ENCODE results near the gene ANKRD40.

ANKRD40 gene

GRCh38 chr17:50667259-50668024 is 40.3 kb downstream of the ANKRD40 start:
- DNase-seq: no peak

DNA sequence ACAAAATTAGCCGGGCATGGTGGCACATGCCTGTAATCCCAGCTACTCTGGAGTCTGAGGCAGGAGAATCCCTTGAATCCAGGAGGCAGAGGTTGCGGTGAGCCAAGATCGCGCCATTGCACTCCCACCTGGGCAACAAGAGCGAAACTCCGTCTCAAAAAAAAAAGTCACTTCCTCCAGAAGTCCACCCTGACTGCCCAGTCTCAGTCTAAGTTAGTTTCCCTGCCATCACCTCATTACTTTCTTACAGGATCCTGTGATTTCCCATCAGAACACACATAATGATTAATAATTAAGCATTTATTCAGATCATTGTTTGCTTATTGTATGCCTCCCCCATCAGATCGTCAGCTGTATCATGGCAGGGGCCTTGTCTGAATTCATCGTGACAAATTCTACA is 41.4 kb downstream of the ANKRD40 start:
- DNase-seq: no peak

GRCh38 chr17:50665838-50666237 is 41.9 kb downstream of the ANKRD40 start:
- no peak for DNase-seq

GRCh38 chr17:50664788-50665458 is 42.8 kb downstream of the ANKRD40 start:
- no peak for DNase-seq

DNA sequence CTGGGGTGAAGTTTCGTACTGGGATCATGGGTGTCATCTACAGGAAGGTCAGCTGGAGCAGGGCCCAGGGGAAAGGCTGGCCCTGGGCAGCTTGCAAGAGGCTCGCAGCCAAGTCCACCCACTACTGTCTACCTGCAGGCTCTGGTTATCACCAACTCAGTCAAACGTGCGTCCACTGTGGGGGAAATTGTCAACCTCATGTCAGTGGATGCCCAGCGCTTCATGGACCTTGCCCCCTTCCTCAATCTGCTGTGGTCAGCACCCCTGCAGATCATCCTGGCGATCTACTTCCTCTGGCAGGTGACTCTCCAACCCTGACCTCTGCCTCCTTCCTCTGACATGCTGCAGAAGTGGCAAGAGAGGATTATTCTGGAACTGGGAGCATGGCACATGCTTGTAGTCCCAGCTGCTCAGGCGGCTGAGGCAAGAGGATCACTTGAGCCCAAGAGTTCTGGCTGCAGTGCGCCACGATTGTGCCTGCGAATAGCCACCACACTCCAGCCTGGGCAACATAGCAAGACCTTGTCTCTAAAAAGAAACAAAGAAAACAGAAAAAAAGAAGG is 43.8 kb downstream of the ANKRD40 start:
- DNase-seq: no peak

DNA sequence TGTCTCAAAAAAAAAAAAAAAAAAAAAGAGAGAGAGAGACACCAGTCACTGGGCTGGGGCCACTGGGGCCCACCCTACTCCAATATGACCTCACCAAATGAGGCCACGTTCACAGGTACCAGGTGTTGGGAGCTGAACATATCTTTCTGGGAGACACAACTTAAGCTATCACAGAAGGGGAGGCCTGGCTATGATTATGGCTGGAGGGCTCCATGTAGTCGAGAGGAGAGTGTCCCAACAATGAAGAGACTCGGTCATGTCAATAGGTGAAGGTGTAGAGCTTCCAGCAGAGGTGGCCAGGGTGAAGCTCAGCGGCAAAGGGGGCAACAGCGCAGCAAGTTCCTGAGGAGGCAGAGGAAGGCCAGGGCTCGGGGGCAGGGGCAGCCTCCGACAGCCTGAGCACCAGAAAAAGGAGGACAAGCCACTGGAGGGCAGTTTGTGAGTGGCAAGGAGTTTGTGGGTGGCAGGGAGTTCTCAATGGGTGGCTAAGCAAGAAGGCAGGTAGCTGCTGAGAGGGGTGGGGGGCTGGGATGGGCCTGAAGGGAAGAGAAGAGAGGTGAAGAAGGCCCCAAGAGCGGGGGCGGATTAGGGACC is 45.0 kb downstream of the ANKRD40 start:
- DNase-seq: no peak

- peak; percentile 11 to 21 for DNase-seq
These were observed 45.8 kb downstream of the ANKRD40 start for GRCh38 chr17:50661795-50662391.

DNA sequence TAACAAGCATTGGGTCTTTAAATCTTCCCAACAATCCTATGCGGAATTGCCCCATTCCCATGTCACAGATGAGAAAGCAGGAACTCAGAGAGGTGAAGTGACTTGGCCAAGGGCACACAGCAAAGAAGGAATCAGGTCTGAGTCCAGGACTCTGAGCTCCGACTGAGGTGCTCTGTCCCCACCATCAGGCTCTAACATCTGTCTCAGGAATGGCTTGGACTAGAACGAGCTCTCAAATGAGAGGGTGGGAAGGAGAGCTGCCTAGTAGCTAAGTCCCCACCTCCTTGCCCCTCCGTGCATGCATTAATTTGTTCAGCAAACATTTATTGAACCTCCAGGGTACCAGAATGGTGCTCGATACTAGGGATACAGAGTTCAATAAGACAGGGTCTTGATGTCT is 46.4 kb downstream of the ANKRD40 start:
- DNase-seq: no peak

- DNase-seq: no peak
These were observed 46.8 kb downstream of the ANKRD40 start for GRCh38 chr17:50660887-50661345.

DNA sequence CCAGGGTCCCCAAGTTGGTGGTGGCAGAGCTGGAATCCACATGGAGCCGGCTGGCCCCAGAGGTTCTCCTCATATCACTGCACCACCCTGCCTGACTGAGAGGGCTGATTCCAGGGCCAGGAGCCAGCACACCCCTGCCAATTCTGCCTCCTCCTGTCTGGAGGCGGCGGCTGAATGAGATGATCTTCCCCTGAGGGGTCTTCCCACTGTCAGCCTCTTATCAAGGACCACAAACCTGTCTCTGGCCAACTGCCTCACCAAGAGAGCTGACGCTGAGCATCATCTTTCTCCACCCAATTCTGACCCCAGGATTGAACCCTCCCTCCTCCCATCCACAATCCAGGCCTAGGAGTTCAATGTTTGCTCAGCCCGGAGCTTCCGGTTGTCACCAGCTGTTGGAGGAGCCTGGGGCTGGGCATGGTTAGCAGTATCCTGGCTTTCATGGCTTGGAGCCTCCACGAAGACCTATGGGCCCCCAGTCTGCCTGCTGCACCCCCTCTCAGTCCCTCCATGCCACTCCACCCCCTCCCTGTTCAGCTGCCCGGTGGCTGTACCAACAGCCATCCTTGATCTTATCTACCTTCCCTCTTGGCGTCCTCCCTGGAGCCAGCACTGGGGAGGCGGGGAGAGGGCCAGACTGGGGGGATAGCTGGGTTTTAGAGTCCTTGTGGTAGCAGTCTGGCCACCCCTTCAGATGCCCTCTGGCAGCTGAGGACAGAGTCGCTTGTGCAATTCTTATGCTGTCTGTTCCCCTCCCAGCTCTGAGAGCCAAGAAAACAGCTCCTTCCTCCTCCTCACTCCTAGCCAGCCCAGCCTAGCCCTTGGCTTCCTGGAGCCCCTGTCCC is 47.5 kb downstream of the ANKRD40 start:
- DNase-seq: no peak

GRCh38 chr17:50659179-50659578 is 48.5 kb downstream of the ANKRD40 start:
- DNase-seq: no peak

GRCh38 chr17:50658616-50659015 is 49.1 kb downstream of the ANKRD40 start:
- no peak for DNase-seq

DNA sequence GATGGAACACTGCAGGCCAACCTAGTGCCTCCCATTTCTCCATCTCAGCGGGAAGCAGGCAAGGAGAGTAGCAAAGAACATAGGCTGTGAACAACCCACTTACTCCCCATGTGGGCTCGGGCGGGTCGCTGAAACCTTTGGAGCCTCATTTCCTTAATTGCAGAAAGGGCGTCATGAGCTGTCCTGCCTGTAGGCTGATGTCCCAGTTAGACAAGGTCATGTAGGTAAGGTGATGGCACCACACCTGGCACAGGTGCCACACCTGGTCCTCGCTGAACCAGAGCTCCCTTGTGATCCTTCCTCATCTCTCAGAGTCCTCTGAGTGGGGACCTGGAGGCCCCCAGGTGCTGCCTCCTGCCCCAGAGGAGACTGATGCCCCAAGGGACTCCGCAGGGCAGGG is 50.1 kb downstream of the ANKRD40 start:
- DNase-seq: no peak

GRCh38 chr17:50657054-50657453 is 50.7 kb downstream of the ANKRD40 start:
- no peak for DNase-seq

DNA sequence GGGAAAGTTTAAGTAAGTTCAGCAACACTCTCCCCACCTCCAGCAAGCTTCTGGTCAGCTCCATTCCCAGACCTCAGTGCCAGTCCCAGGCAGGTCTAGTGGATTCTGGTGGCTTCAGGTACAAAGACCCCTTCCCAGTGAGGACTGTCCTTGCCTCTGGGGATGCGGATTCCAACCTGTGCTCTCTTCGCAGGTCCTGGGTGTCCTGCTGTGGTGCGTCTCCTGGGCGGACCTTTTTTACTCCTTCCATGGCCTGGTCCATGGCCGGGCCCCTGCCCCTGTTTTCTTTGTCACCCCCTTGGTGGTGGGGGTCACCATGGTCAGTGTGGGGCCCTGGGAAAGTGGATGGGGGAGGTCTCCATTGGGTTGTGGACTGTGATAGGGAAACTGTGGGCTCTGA is 51.2 kb downstream of the ANKRD40 start:
- no peak for DNase-seq

GRCh38 chr17:50653738-50654137 is 54.0 kb downstream of the ANKRD40 start:
- DNase-seq: no peak

DNA sequence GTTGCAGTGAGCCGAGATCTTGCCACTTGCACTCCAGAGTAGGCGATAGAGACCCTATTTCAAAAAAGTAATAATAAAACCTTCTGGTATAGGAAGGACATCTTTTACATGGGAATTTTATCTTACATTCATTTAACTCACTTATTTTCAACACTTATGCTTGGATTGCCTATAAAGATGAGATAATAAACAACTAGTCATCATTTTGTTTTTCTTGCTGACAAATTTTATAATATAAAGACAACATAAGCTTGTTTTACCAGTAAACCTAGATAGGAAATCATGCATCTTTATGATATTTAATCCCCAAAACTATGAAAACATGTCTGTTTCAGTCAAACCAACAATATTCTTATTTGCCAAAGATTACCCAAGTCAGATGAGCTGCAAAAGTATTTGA is 56.1 kb downstream of the ANKRD40 start:
- no peak for DNase-seq

GRCh38 chr17:50649042-50649908 is 58.4 kb downstream of the ANKRD40 start:
- DNase-seq: no peak

DNA sequence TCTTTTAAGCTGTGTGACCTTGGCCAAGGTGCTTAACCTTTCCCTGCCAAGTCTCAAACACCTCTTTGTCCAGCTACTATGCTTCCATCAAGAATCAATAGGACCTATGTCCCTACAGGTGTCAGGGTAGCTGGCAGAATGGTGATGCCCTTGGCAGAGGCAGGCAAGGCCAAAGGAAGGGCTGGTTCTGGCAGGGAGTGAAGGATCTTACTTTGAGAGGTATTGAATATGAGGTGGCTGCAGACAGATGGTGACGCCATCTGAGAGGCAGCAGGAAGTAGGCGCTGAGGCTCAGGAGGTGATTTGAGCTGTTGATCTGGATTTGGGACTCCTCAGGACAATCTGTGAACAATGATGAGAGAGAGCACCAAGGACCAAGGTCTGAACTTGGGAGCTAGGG is 60.5 kb downstream of the ANKRD40 start:
- no peak for DNase-seq

DNA sequence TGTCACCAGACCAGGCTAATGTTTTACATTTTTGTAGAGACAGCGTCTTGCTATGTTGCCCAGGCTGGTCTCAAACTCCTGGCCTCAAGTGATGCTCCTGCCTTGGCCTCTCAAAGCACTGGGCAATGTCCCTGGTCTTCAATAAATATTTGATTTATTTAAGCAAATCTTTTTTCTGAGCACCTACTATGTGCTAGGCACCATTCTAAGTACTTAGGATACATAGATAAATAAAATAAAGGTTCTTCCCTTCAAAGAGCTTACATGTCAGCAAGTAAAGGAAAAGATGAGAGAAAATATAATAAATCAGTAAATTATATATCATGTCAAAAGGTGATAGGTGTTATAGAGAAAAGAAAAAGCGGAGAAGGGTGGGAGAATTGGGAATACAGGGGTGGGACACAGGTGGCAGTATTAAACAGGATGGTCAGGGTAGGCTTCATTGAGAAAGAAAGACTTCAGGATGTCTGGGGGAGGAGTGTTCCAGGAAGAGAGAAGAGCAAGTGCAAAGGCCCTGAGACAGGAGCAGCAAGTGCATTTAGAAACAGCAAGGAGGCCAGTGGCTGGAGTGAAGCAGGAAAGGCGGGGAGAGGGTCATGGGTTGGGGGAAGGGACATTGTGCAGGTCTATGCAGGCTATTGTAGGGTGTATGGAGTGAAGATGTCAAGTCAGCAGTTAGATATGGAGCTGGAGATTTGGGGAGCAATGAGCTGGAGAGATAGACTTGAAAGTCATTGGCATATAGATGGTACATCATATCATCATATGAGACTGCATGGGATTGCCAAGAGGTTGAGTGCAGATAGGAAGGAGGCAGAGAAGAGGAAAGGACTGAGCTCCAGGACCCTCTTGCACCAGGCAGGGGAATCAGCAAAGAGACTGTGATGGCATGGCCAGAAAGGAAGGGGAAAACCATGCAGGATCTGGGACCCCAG is 61.7 kb downstream of the ANKRD40 start:
- DNase-seq: no peak

Measured in stimulated activated CD4-positive, alpha-beta T cell treated with anti-CD3 and anti-CD28 coated beads, Interleukin-2, amount 100 ng/mL, for 48 hours (primary cell).